ENCODE measurements around the gene BTRC. TPM values are rescaled to one million over a fixed set of nuclear protein-coding genes. Genes with fewer than 3 reads are reported as not detected.
A peak's percentile ranks its signal among the peaks of the same experiment; 100 is the strongest.

Gene BTRC
- total and polyA plus RNA-seq, 2 donors (not counting 3 experiments of a cell fraction or from before 2014, with no cell fraction given), result 11.6 to 18.5 TPM

GRCh38 chr10:101538446-101538845 lies 184.5 kb downstream of the BTRC start:
- Histone ChIP-seq H3K79me2 (ENCODE audit: control insufficient read depth, insufficient read depth, low read length) (no peaks in the 10 kb centered on the region), H3K4me3 (replicated peaks in 1 of 3; ENCODE audit: insufficient read depth in 1 of 3, low read depth in 1 of 3, low read length in 3 of 3) (no peak overlapping the region), H3K9ac (replicated peaks; ENCODE audit: extremely low read depth, insufficient read depth, low read length) (no peak overlapping the region), H4K20me1 (replicated peaks; ENCODE audit: control insufficient read depth, extremely low read depth, insufficient read depth, low read length) (no peaks in the 10 kb centered on the region), H3K27me3 (ENCODE audit: control insufficient read depth in 2 of 2, insufficient read depth in 2 of 2, low read length in 2 of 2) (no peaks in the 10 kb centered on the region), H3K4me2 (ENCODE audit: insufficient read depth, low read length) (no peak overlapping the region), H3K27ac (ENCODE audit: insufficient read depth, low read depth, low read length) (no peak overlapping the region), H3K4me1 (ENCODE audit: control insufficient read depth, extremely low read depth, insufficient read depth, low read length) (peaks cover 15% of the 10 kb centered on the region), H3K36me3 (ENCODE audit: control insufficient read depth in 2 of 2, extremely low read depth in 1 of 2, insufficient read depth in 2 of 2, low read length in 2 of 2) (peaks cover 0 to 2% of the 10 kb centered on the region in 2 experiments), H3K9me3 (replicated peaks; ENCODE audit: control insufficient read depth, insufficient read depth, low read length) (no peaks in the 10 kb centered on the region), H3K9me1 (replicated peaks; ENCODE audit: control insufficient read depth, extremely low read depth, insufficient read depth, low read length) (peaks cover 2% of the 10 kb centered on the region), H2AFZ (ENCODE audit: low read depth, low read length) (no peak overlapping the region)
- intact Hi-C loops (cut with micrococcal nuclease), result no loop called here
- no TSS peak for BruUV-seq (replicated peaks)
- ChIA-PET POLR2A (no interaction called here), CTCF (interaction anchor here (1.4 kb wide), 1 partner anchor 72 kb away, joined by 4 read pairs; no protein-coding TSS in a partner anchor)
- TF ChIP-seq POLR2AphosphoS5 (IDR thresholded peaks at IDR 0.05; ENCODE audit: insufficient read depth, low read depth, low read length) (no peak), POLR2A (IDR thresholded peaks at IDR 0.05; ENCODE audit: low read depth, low read length) (no peak), GATA2 (IDR thresholded peaks at IDR 0.05; ENCODE audit: insufficient read depth, insufficient read length, low read depth, low read length) (no peak), MYC (IDR thresholded peaks at IDR 0.05; ENCODE audit: low read depth, low read length) (no peak), MAX (IDR thresholded peaks at IDR 0.05; ENCODE audit: insufficient read depth, insufficient read length) (no peak)
- dilution Hi-C loops (cut with MboI; ENCODE audit: extremely low pct_ligation_motif_present, low sequenced_read_pairs), result no loop called here
- no peak for DNase-seq (ENCODE audit: low read depth, low spot score)
- FAIRE-seq, result no peak

GRCh38 chr10:101545898-101546297 lies 191.9 kb downstream of the BTRC start:
- Histone ChIP-seq H3K9ac (replicated peaks; ENCODE audit: extremely low read depth, insufficient read depth, low read length) (no peak overlapping the region), H3K27ac (ENCODE audit: insufficient read depth, low read depth, low read length) (no peak overlapping the region), H3K9me1 (replicated peaks; ENCODE audit: control insufficient read depth, extremely low read depth, insufficient read depth, low read length) (no peaks in the 10 kb centered on the region), H3K4me1 (ENCODE audit: control insufficient read depth, extremely low read depth, insufficient read depth, low read length) (no peaks in the 10 kb centered on the region), H3K4me3 (replicated peaks in 1 of 3; ENCODE audit: insufficient read depth in 1 of 3, low read depth in 1 of 3, low read length in 3 of 3) (no peak overlapping the region), H4K20me1 (replicated peaks; ENCODE audit: control insufficient read depth, extremely low read depth, insufficient read depth, low read length) (no peaks in the 10 kb centered on the region), H2AFZ (ENCODE audit: low read depth, low read length) (no peak overlapping the region), H3K79me2 (ENCODE audit: control insufficient read depth, insufficient read depth, low read length) (no peaks in the 10 kb centered on the region), H3K4me2 (ENCODE audit: insufficient read depth, low read length) (no peak overlapping the region), H3K9me3 (replicated peaks; ENCODE audit: control insufficient read depth, insufficient read depth, low read length) (no peaks in the 10 kb centered on the region), H3K36me3 (ENCODE audit: control insufficient read depth in 2 of 2, extremely low read depth in 1 of 2, insufficient read depth in 2 of 2, low read length in 2 of 2) (no peaks in the 10 kb centered on the region), H3K27me3 (ENCODE audit: control insufficient read depth in 2 of 2, insufficient read depth in 2 of 2, low read length in 2 of 2) (no peaks in the 10 kb centered on the region)
- intact Hi-C loops (cut with micrococcal nuclease) (no loop called here), dilution Hi-C loops (cut with MboI; ENCODE audit: extremely low pct_ligation_motif_present, low sequenced_read_pairs) (no loop called here)
- POLR2A ChIA-PET, result no interaction called here
- BruUV-seq (replicated peaks), result no TSS peak
- CTCF ChIA-PET, result interaction anchor here (0.5 to 1.8 kb wide), 5 partner anchors 10 to 326 kb away, joined by 3 to 6 read pairs (median 5); no protein-coding TSS in a partner anchor
- no peak for TF ChIP-seq EZH2 (IDR thresholded peaks at IDR 0.05; ENCODE audit: borderline replicate concordance, low read depth, low read length, severe bottlenecking)
- no peak for TF ChIP-seq GATA2 (IDR thresholded peaks at IDR 0.05; ENCODE audit: insufficient read depth, insufficient read length, low read depth, low read length)
- TF ChIP-seq JUN (IDR thresholded peaks at IDR 0.05; ENCODE audit: borderline replicate concordance, insufficient read depth, insufficient read length, low read depth), result no peak
- TF ChIP-seq CTCF (IDR thresholded peaks at IDR 0.05; ENCODE audit: extremely low read depth in 1 of 2, insufficient read depth in 1 of 2, low read depth in 1 of 2, low read length in 2 of 2), result no peak
- TF ChIP-seq MYC (IDR thresholded peaks at IDR 0.05; ENCODE audit: low read depth, low read length), result no peak
- TF ChIP-seq MAX (IDR thresholded peaks at IDR 0.05; ENCODE audit: insufficient read depth, insufficient read length), result no peak
- TF ChIP-seq FOS (IDR thresholded peaks at IDR 0.05; ENCODE audit: borderline replicate concordance, insufficient read depth, low read length), result no peak
- TF ChIP-seq POLR2A (IDR thresholded peaks at IDR 0.05; ENCODE audit: low read depth, low read length), result no peak
- no peak for TF ChIP-seq POLR2AphosphoS5 (IDR thresholded peaks at IDR 0.05; ENCODE audit: insufficient read depth, low read depth, low read length)
- FAIRE-seq, result peak; percentile 67
- peak; percentile 34 for DNase-seq (ENCODE audit: low read depth, low spot score)
